ENCODE measurements around the gene AATK. TPM values are rescaled to one million over a fixed set of nuclear protein-coding genes. Genes with fewer than 3 reads are reported as not detected.

Gene AATK
- total and polyA plus RNA-seq, 10 of the 15 experiments (the other 5 are each of a cell fraction or from before 2014, with no cell fraction given): 0.04 TPM; not detected in 9

- in situ Hi-C loops (cut with MboI) (no loop called here), intact Hi-C loops (cut with micrococcal nuclease; ENCODE audit: unreplicated experiment) (no loop called here)
- no peaks in the 10 kb centered on the region for H3K79me2 ChIP-seq (ENCODE audit: control insufficient read depth, insufficient read depth, low read length)
- RAD21 ChIA-PET (ENCODE audit: unreplicated experiment): no interaction called here
- no peak overlapping the region for H3K9ac ChIP-seq (ENCODE audit: control insufficient read depth, insufficient read depth, low read length)
- no TSS peak for BruUV-seq (replicated peaks)
- no peaks in the 10 kb centered on the region for H3K36me3 ChIP-seq (ENCODE audit: control insufficient read depth in 2 of 2, insufficient read depth in 2 of 2, low read length in 1 of 2)
- no peak overlapping the region for H3K4me3 ChIP-seq
- H3K27me3 ChIP-seq (replicated peaks in 1 of 2; ENCODE audit: control insufficient read depth in 2 of 2, insufficient read depth in 2 of 2, low read length in 1 of 2): no peaks in the 10 kb centered on the region
- no peak for FAIRE-seq
- no peaks in the 10 kb centered on the region for H3K4me1 ChIP-seq (ENCODE audit: control insufficient read depth, insufficient read depth, low read length)
- no peak overlapping the region for H3K27ac ChIP-seq (ENCODE audit: control insufficient read depth, insufficient read depth)
- 23% methylated on average over 5 of the region's 5 CpGs for WGBS (ENCODE audit: insufficient coverage, insufficient replicate concordance, low lambda C conversion rate, missing lambda C conversion rate)
- SMC1A ChIA-PET (ENCODE audit: uncharacterized antibody, unreplicated experiment): no interaction called here
- no peak for DNase-seq (ENCODE audit: low read depth, low spot score)
- no peak overlapping the region for H2AFZ ChIP-seq (ENCODE audit: control insufficient read depth, low read depth, low read length)
- no peak overlapping the region for H3K4me2 ChIP-seq (ENCODE audit: control insufficient read depth, insufficient read depth)
- H4K20me1 ChIP-seq (ENCODE audit: control insufficient read depth, insufficient read depth): no peaks in the 10 kb centered on the region
- CTCF ChIA-PET: no interaction called here
- no peak for ATAC-seq
- no peaks in the 10 kb centered on the region for H3K9me3 ChIP-seq (replicated peaks; ENCODE audit: control insufficient read depth, insufficient read depth, low read length)
- POLR2A ChIA-PET: no interaction called here
- no peak for TF ChIP-seq SPI1 (IDR thresholded peaks at IDR 0.05; ENCODE audit: borderline replicate concordance, insufficient read depth, low read depth, low read length)
- no peak for TF ChIP-seq E4F1 (IDR thresholded peaks at IDR 0.05; ENCODE audit: borderline replicate concordance, partially characterized antibody)
- no peak for TF ChIP-seq PBX3 (IDR thresholded peaks at IDR 0.05; ENCODE audit: insufficient replicate concordance, low read depth, low read length)
- TF ChIP-seq SUPT20H (IDR thresholded peaks at IDR 0.05; ENCODE audit: borderline replicate concordance, control insufficient read depth, low read depth, low read length): no peak
- TF ChIP-seq CREB1 (IDR thresholded peaks at IDR 0.05; ENCODE audit: low read depth): no peak
- no peak for TF ChIP-seq ZBTB4 (CRISPR knock-in tag; IDR thresholded peaks at IDR 0.05)
- no peak for TF ChIP-seq FOXK2 (IDR thresholded peaks at IDR 0.05)
- TF ChIP-seq ZSCAN29 (IDR thresholded peaks at IDR 0.05): no peak
- no peak for TF ChIP-seq POLR2AphosphoS5 (IDR thresholded peaks at IDR 0.05; ENCODE audit: low read length)
- TF ChIP-seq ZNF687 (IDR thresholded peaks at IDR 0.05): no peak
- TF ChIP-seq GATAD2B (conservative IDR thresholded peaks at IDR 0.05; ENCODE audit: low read depth): no peak
Measured at GRCh38 chr17:81182596-81182995, 16.6 kb upstream of the AATK start.

Measured in GM12878 (cell line).